SK-N-SH (cell line): ENCODE results near the gene PTPN23. TPM values are rescaled to one million over a fixed set of nuclear protein-coding genes. Genes with fewer than 3 reads are reported as not detected.
"Not testable (repeated sequence)": the region's sequence is repeated elsewhere in the genome, so short reads cannot be mapped to it uniquely, and the experiment has no call there.

Experiments
- CTCF ChIA-PET: fragments of 300-600, 350-600 bp; formaldehyde crosslinking; extraction: SDS; loops from one replicate; lab custom pipeline; 2021; lab: Yijun Ruan, JAX
- POLR2A ChIA-PET: fragments of 350-600 bp; sonication (Branson Sonifier 250); formaldehyde crosslinking; extraction: SDS; loops from one replicate; lab custom pipeline; 2020; ENCODE audit warnings: antibody characterized with exemption, inconsistent platforms; lab: Yijun Ruan, JAX
- DNase-seq: peaks from one replicate; pipeline ENCODE4 v3.0.0; 2012
- H2AFZ ChIP-seq: fragments of 200-600 bp; sonication (generic); 2 replicates; pipeline ENCODE4 v1.8.1; 2016; ENCODE audit warnings: antibody characterized with exemption, mild to moderate bottlenecking, low read depth
- H3F3A ChIP-seq: fragments of 200-600 bp; sonication (generic); replicated peaks from 2 replicates; pipeline ENCODE3; 2016; ENCODE audit warnings: antibody characterized with exemption, mild to moderate bottlenecking; ENCODE audit not compliant: insufficient read depth
- H3K27ac ChIP-seq, 2 experiments: fragments of 200-500 bp in 1 of 2; fragments of 200-600 bp in 1 of 2; sonication (Bioruptor generic) in 1 of 2; sonication (generic), shearing (Covaris generic) in 1 of 2; 2 replicates each; pipeline versions ENCODE4 v1.5.1 to v1.6.1; 2014 to 2016; ENCODE audit warnings: low read depth in 2 of 2, inconsistent platforms in 1 of 2, low read length in 1 of 2, mild to moderate bottlenecking in 1 of 2, mixed read lengths in 1 of 2
- H3K27me3 ChIP-seq: fragments of 200-600 bp; sonication (generic), shearing (Covaris generic); 2 replicates; pipeline ENCODE4 v1.6.1; 2016; ENCODE audit warnings: mixed run types; ENCODE audit not compliant: insufficient read depth
- H3K36me3 ChIP-seq, 2 experiments: fragments of 200-500 bp in 1 of 2; fragments of 200-600 bp in 1 of 2; sonication (Bioruptor generic) in 1 of 2; sonication (generic) in 1 of 2; replicated peaks in 1 of 2; 2 replicates each; pipeline versions ENCODE3 to v1.5.1; 2014 to 2016; ENCODE audit warnings: low read length in 1 of 2, mild to moderate bottlenecking in 1 of 2; ENCODE audit not compliant: insufficient read depth in 2 of 2, control insufficient read depth in 1 of 2
- H3K4me1 ChIP-seq, 2 experiments: fragments of 200-500 bp in 1 of 2; fragments of 200-600 bp in 1 of 2; sonication (Bioruptor generic) in 1 of 2; sonication (generic), shearing (Covaris generic) in 1 of 2; 2 replicates each; pipeline versions ENCODE4 v1.5.1 to v1.6.1; 2014 to 2016; ENCODE audit warnings: low read depth in 1 of 2, low read length in 1 of 2, mixed run types in 1 of 2; ENCODE audit not compliant: insufficient read depth in 2 of 2, control insufficient read depth in 1 of 2
- H3K4me2 ChIP-seq: fragments of 200-600 bp; sonication (generic), shearing (Covaris generic); 2 replicates; pipeline ENCODE4 v1.6.1; 2017; ENCODE audit warnings: mixed run types
- H3K4me3 ChIP-seq, 2 experiments: fragments of 200-500 bp in 1 of 2; fragments of 200-600 bp in 1 of 2; sonication (Bioruptor generic) in 1 of 2; sonication (generic), shearing (Covaris generic) in 1 of 2; 2 replicates each; pipeline versions ENCODE4 v1.5.1 to v1.8.1; 2014 to 2016; ENCODE audit warnings: low read depth in 2 of 2, inconsistent platforms in 1 of 2, low read length in 1 of 2, mild to moderate bottlenecking in 1 of 2, mixed read lengths in 1 of 2, moderate library complexity in 1 of 2
- H3K79me2 ChIP-seq: fragments of 200-600 bp; sonication (generic); 2 replicates; pipeline ENCODE4 v1.8.1; 2017; ENCODE audit warnings: mild to moderate bottlenecking; ENCODE audit not compliant: insufficient read depth
- H3K9ac ChIP-seq: fragments of 200-600 bp; sonication (generic); 2 replicates; pipeline ENCODE4 v1.6.1; 2017; ENCODE audit warnings: mixed run types
- H3K9me2 ChIP-seq: fragments of 200-600 bp; sonication (generic); 2 replicates; pipeline ENCODE4 v1.6.1; 2017; ENCODE audit warnings: mixed run types
- H3K9me3 ChIP-seq: fragments of 200-600 bp; sonication (generic); 2 replicates; pipeline ENCODE4 v1.6.1; 2017; ENCODE audit warnings: mixed run types, mild to moderate bottlenecking, moderate library complexity
- H4K20me1 ChIP-seq: fragments of 200-600 bp; sonication (generic); 2 replicates; pipeline ENCODE4 v1.6.1; 2017; ENCODE audit warnings: mild to moderate bottlenecking, mixed run types; ENCODE audit not compliant: insufficient read depth
- CHD2 ChIP-seq: fragments of 150-350 bp; IDR thresholded peaks from 2 replicates; pipeline ENCODE4 v1.6.1; 2018; ENCODE audit warnings: low read length; ENCODE audit not compliant: partially characterized antibody
- CTCF ChIP-seq: fragments of 200-600 bp; sonication (generic); IDR thresholded peaks from 2 replicates; pipeline ENCODE4 v1.6.1; 2017; ENCODE audit warnings: antibody characterized with exemption, mild to moderate bottlenecking, moderate library complexity
- EP300 ChIP-seq, 2 experiments: IDR thresholded peaks; 2 replicates each; pipeline versions ENCODE4 v1.4.0 to v1.6.1; 2012; ENCODE audit warnings: borderline replicate concordance in 1 of 2, low read depth in 1 of 2, low read length in 1 of 2
- FOXM1 ChIP-seq: IDR thresholded peaks from 2 replicates; pipeline ENCODE4 v1.4.0; 2012; ENCODE audit warnings: low read depth, mild to moderate bottlenecking
- GABPA ChIP-seq: IDR thresholded peaks from 2 replicates; pipeline ENCODE4 v1.4.0; 2012; ENCODE audit warnings: low read depth, mild to moderate bottlenecking
- GATA2 ChIP-seq: sonication (generic); formaldehyde crosslinking; IDR thresholded peaks from 2 replicates; pipeline ENCODE4 v1.5.0; 2020; ENCODE audit warnings: mild to moderate bottlenecking, missing genetic modification reagents
- IRF3 ChIP-seq: fragments of 150-350 bp; IDR thresholded peaks from 2 replicates; pipeline ENCODE4 v1.6.1; 2016; ENCODE audit warnings: mild to moderate bottlenecking, low read depth, low read length
- MAX ChIP-seq: IDR thresholded peaks from 2 replicates; pipeline ENCODE4 v1.4.0; 2012; ENCODE audit warnings: low read depth
- MXI1 ChIP-seq: IDR thresholded peaks from 2 replicates; pipeline ENCODE4 v1.6.1; 2012; ENCODE audit warnings: mild to moderate bottlenecking, low read depth, low read length, improper control_type of control experiment
- POLR2AphosphoS5 ChIP-seq: IDR thresholded peaks from 2 replicates; pipeline ENCODE4 v1.6.1; 2012; ENCODE audit warnings: low read depth, low read length
- RAD21 ChIP-seq: IDR thresholded peaks from 2 replicates; pipeline ENCODE4 v1.6.1; 2012; ENCODE audit warnings: mild to moderate bottlenecking, low read length
- RCOR1 ChIP-seq: fragments of 150-350 bp; IDR thresholded peaks from 2 replicates; pipeline ENCODE4 v1.6.1; 2017; ENCODE audit warnings: antibody characterized with exemption, low read length
- RFX5 ChIP-seq: IDR thresholded peaks from 2 replicates; pipeline ENCODE4 v1.6.1; 2012; ENCODE audit warnings: mild to moderate bottlenecking, improper control_type of control experiment, low read length
- RXRA ChIP-seq: IDR thresholded peaks from 2 replicates; pipeline ENCODE4 v1.4.0; 2012; ENCODE audit warnings: low read depth, mild to moderate bottlenecking, borderline replicate concordance
- SMC3 ChIP-seq: IDR thresholded peaks from 2 replicates; pipeline ENCODE4 v1.6.1; 2012; ENCODE audit warnings: low read depth, low read length, improper control_type of control experiment
- TCF12 ChIP-seq: IDR thresholded peaks from 2 replicates; pipeline ENCODE4 v1.4.0; 2012
- USF1 ChIP-seq: IDR thresholded peaks from 2 replicates; pipeline ENCODE4 v1.4.0; 2012; ENCODE audit warnings: low read depth, borderline replicate concordance
- USF2 ChIP-seq: fragments of 150-350 bp; IDR thresholded peaks from 2 replicates; pipeline ENCODE4 v1.6.1; 2017; ENCODE audit warnings: antibody characterized with exemption, low read length, low read depth, borderline replicate concordance
- YY1 ChIP-seq: IDR thresholded peaks from 2 replicates; pipeline ENCODE4 v1.4.0; 2012; ENCODE audit warnings: low read depth, mild to moderate bottlenecking
- WGBS: methylation state at CpG from one replicate; pipeline ENCODE4 v1.1.6; 2017; ENCODE audit warnings: low lambda C conversion rate; 5-methylcytosine and 5-hydroxymethylcytosine counted together
- polyA plus RNA-seq, 3 experiments: library from polyadenylated mRNA; depleted of rRNA; stranded (reverse); fragments of >200 nt; gene quantifications; 2 replicates each; pipeline ENCODE4 v1.2.3, GENCODE V29; 2012

Gene PTPN23
- polyA plus RNA-seq, 1 of the 3 experiments (the other 2 are of a cell fraction), result 10.9 TPM

GRCh38 chr3:47356201-47356600 is 24.6 kb upstream of the PTPN23 start:
- H3K9me2 ChIP-seq, result no peaks in the 10 kb centered on the region
- ChIA-PET POLR2A (no interaction called here), CTCF (no interaction called here)
- no peaks in the 10 kb centered on the region for H3K4me1 ChIP-seq
- no peaks in the 10 kb centered on the region for H3K36me3 ChIP-seq
- no peaks in the 10 kb centered on the region for H4K20me1 ChIP-seq
- H3K79me2 ChIP-seq, result no peaks in the 10 kb centered on the region
- no peak for TF ChIP-seq CHD2
- TF ChIP-seq MXI1, result no peak
- no peak for TF ChIP-seq USF2
- no peak for TF ChIP-seq RAD21
- no peak for TF ChIP-seq GABPA
- no peak for TF ChIP-seq YY1
- TF ChIP-seq RFX5, result no peak
- TF ChIP-seq POLR2AphosphoS5, result no peak
- TF ChIP-seq GATA2 (CRISPR knock-in tag), result no peak
- no peak for TF ChIP-seq RXRA
- TF ChIP-seq TCF12, result no peak
- no peak for TF ChIP-seq IRF3
- TF ChIP-seq FOXM1, result no peak
- TF ChIP-seq RCOR1, result no peak
- no peak for TF ChIP-seq USF1
- no peak for TF ChIP-seq SMC3
- WGBS, result 92% methylated on average over 20 of the region's 31 CpGs
- no peak for DNase-seq
- no peak overlapping the region for H3K27ac ChIP-seq
- H2AFZ ChIP-seq, result no peak overlapping the region
- H3K27me3 ChIP-seq, result no peaks in the 10 kb centered on the region
- H3F3A ChIP-seq, result no peaks in the 10 kb centered on the region
- no peak overlapping the region for H3K9ac ChIP-seq
- H3K4me2 ChIP-seq, result no peak overlapping the region
- no peak overlapping the region for H3K4me3 ChIP-seq
- no peaks in the 10 kb centered on the region for H3K9me3 ChIP-seq

- no peaks in the 10 kb centered on the region for H3K4me1 ChIP-seq
- H3F3A ChIP-seq, result no peaks in the 10 kb centered on the region
- 11% methylated on average over 1 of the region's 1 CpG for WGBS
- H3K79me2 ChIP-seq, result no peaks in the 10 kb centered on the region
- no peak overlapping the region for H3K27ac ChIP-seq
- H4K20me1 ChIP-seq, result no peaks in the 10 kb centered on the region
- H3K9ac ChIP-seq, result no peak overlapping the region
- H3K4me2 ChIP-seq, result no peak overlapping the region
- H3K9me2 ChIP-seq, result no peaks in the 10 kb centered on the region
- H3K4me3 ChIP-seq, result no peak overlapping the region
- no peaks in the 10 kb centered on the region for H3K9me3 ChIP-seq
- POLR2A ChIA-PET, result no interaction called here
- no peaks in the 10 kb centered on the region for H3K27me3 ChIP-seq
- TF ChIP-seq EP300 (IDR thresholded peaks at IDR 0.05; ENCODE audit: borderline replicate concordance in 1 of 2, low read depth in 1 of 2, low read length in 1 of 2), result no peak
- no peak for TF ChIP-seq CTCF
- no peak for TF ChIP-seq FOXM1
- no peak for TF ChIP-seq CHD2
- no peak for TF ChIP-seq MAX
- TF ChIP-seq SMC3, result no peak
- H2AFZ ChIP-seq, result no peak overlapping the region
- CTCF ChIA-PET, result interaction anchor here (0.6 to 1.5 kb wide), 3 partner anchors 12 to 121 kb away, joined by 3 to 6 read pairs (median 3); no protein-coding TSS in a partner anchor
- H3K36me3 ChIP-seq, result no peaks in the 10 kb centered on the region
- DNase-seq, result no peak
These were observed 21.5 kb upstream of the PTPN23 start for GRCh38 chr3:47359323-47359722.

GRCh38 chr3:47360110-47360517 is 20.7 kb upstream of the PTPN23 start:
- DNase-seq, H3K4me2 ChIP-seq, H3K27me3 ChIP-seq, POLR2A ChIA-PET, H3K9me3 ChIP-seq, H4K20me1 ChIP-seq, H3K4me1 ChIP-seq, H3K9ac ChIP-seq, H3F3A ChIP-seq, H3K36me3 ChIP-seq, H3K9me2 ChIP-seq, H3K4me3 ChIP-seq, H2AFZ ChIP-seq, H3K79me2 ChIP-seq, H3K27ac ChIP-seq: not testable (repeated sequence)
- WGBS, result 63% methylated on average over 4 of the region's 4 CpGs
- CTCF ChIA-PET, result interaction anchor here (1.5 kb wide), 1 partner anchor 11 kb away, joined by 6 read pairs; no protein-coding TSS in a partner anchor
